Bone marrow (tissue), 2 donors: ENCODE results near the gene SOAT2.
A peak's percentile ranks its signal among the peaks of the same experiment; 100 is the strongest.
"Not testable (repeated sequence)": the region's sequence is repeated elsewhere in the genome, so short reads cannot be mapped to it uniquely, and the experiment has no call there.

Experiments
- DNase-seq, 2 donors: peaks; one replicate each; lab custom pipeline; 2025; lab: John Stamatoyannopoulos, UW

The SOAT2 gene

GRCh38 chr12:53079226-53080117 is 23.8 kb upstream of the SOAT2 start, which contains the start of gene SPRYD3:
SPRYD3 (minus strand) TSS chr12:53079390; CDS start chr12:53079333, 57 bp downstream.
- DNase-seq = peak; percentile 92 to 96

GRCh38 chr12:53082637-53083175 is 20.6 kb upstream of the SOAT2 start:
- DNase-seq = no peak

GRCh38 chr12:53086361-53086760 is 16.9 kb upstream of the SOAT2 start:
- DNase-seq = no peak

- no peak for DNase-seq
Observed at GRCh38 chr12:53090105-53090504, 13.2 kb upstream of the SOAT2 start.

- DNase-seq = no peak
Observed at GRCh38 chr12:53090554-53090953, 12.7 kb upstream of the SOAT2 start.

GRCh38 chr12:53091756-53092155 is 11.5 kb upstream of the SOAT2 start:
- no peak for DNase-seq

GRCh38 chr12:53093777-53094393 is 9.4 kb upstream of the SOAT2 start:
- DNase-seq = peak in 1 of 2 donors; percentile 22

GRCh38 chr12:53094394-53094787 is 8.9 kb upstream of the SOAT2 start:
- no peak for DNase-seq

- not testable (repeated sequence) for DNase-seq
Observed at GRCh38 chr12:53094796-53095595, 8.3 kb upstream of the SOAT2 start.

GRCh38 chr12:53095596-53095895 is 7.7 kb upstream of the SOAT2 start:
- not testable (repeated sequence) for DNase-seq

- no peak for DNase-seq
Observed at GRCh38 chr12:53096089-53096741, 7.1 kb upstream of the SOAT2 start.

GRCh38 chr12:53096759-53097158 is 6.5 kb upstream of the SOAT2 start:
- no peak for DNase-seq

- DNase-seq = no peak
Observed at GRCh38 chr12:53097207-53097563, 6.1 kb upstream of the SOAT2 start.

GRCh38 chr12:53097564-53098353 is 5.5 kb upstream of the SOAT2 start, which contains the start of gene IGFBP6:
IGFBP6 (plus strand) TSS chr12:53097667; CDS start chr12:53097718, 51 bp downstream.
- peak in 1 of 2 donors; percentile 24 for DNase-seq

- DNase-seq = no peak
Observed at GRCh38 chr12:53098354-53098981, 4.8 kb upstream of the SOAT2 start.

- peak; percentile 70 to 91 for DNase-seq
Observed at GRCh38 chr12:53099071-53099882, 4.0 kb upstream of the SOAT2 start.

- no peak for DNase-seq
Observed at GRCh38 chr12:53100466-53101151, 2.7 kb upstream of the SOAT2 start.

GRCh38 chr12:53101266-53101665 is 2.0 kb upstream of the SOAT2 start:
- no peak for DNase-seq
